HepG2 (cell line): ENCODE measurements around the gene CATSPERD. TPM values are rescaled to one million over a fixed set of nuclear protein-coding genes. Genes with fewer than 3 reads are reported as not detected.

ENCODE experiments used
- ATF7-NPFF ChIP-seq: sonication (generic); formaldehyde crosslinking; IDR thresholded peaks from 2 replicates; pipeline ENCODE4 v1.8.1; 2023; ENCODE audit warnings: mild to moderate bottlenecking, low read depth, missing genetic modification reagents, moderate library complexity
- CAMTA2 ChIP-seq: sonication (generic); formaldehyde crosslinking; IDR thresholded peaks from 2 replicates; pipeline ENCODE4 v1.4.0; 2020; ENCODE audit warnings: mild to moderate bottlenecking, missing genetic modification reagents, borderline replicate concordance
- CBFB ChIP-seq: sonication (generic); formaldehyde crosslinking; IDR thresholded peaks from 2 replicates; pipeline ENCODE4 v1.4.0; 2020; ENCODE audit warnings: missing genetic modification reagents
- CSRNP2 ChIP-seq: sonication (generic); formaldehyde crosslinking; conservative IDR thresholded peaks from 2 replicates; pipeline ENCODE4 v1.8.0; 2022; ENCODE audit warnings: low read depth, missing genetic modification reagents
- HDAC6 ChIP-seq: fragments of 200-600 bp; sonication (generic); IDR thresholded peaks from 2 replicates; pipeline ENCODE4 v1.7.0; 2017; ENCODE audit warnings: mild to moderate bottlenecking, antibody characterized with exemption, low read length, low read depth
- KDM2A ChIP-seq: sonication (generic); formaldehyde crosslinking; IDR thresholded peaks from 2 replicates; pipeline ENCODE4 v1.4.0; 2020; ENCODE audit warnings: low read depth, missing genetic modification reagents, borderline replicate concordance
- MEF2D ChIP-seq: sonication (generic); formaldehyde crosslinking; IDR thresholded peaks from 2 replicates; pipeline ENCODE4 v1.5.1; 2020; ENCODE audit warnings: mild to moderate bottlenecking, missing genetic modification reagents
- NKX3-1 ChIP-seq: sonication (generic); formaldehyde crosslinking; IDR thresholded peaks from 2 replicates; pipeline ENCODE4 v1.5.0; 2020; ENCODE audit warnings: missing genetic modification reagents
- REST ChIP-seq, 2 experiments: IDR thresholded peaks; 2 replicates each; pipeline ENCODE4 v1.6.1; 2011 to 2012; ENCODE audit warnings: low read length in 2 of 2, borderline replicate concordance in 1 of 2, low read depth in 1 of 2, mild to moderate bottlenecking in 1 of 2, moderate library complexity in 1 of 2
- SIX4 ChIP-seq: sonication (generic); formaldehyde crosslinking; IDR thresholded peaks from 2 replicates; pipeline ENCODE4 v1.4.0; 2020; ENCODE audit warnings: missing genetic modification reagents
- TBP ChIP-seq: sonication (generic); formaldehyde crosslinking; IDR thresholded peaks from 2 replicates; pipeline ENCODE4 v1.5.0; 2020; ENCODE audit warnings: missing genetic modification reagents
- ZBTB7A ChIP-seq: sonication (generic); formaldehyde crosslinking; IDR thresholded peaks from 2 replicates; pipeline ENCODE4 v1.8.0; 2022; ENCODE audit warnings: mild to moderate bottlenecking, missing genetic modification reagents
- ZNF354B ChIP-seq: sonication (generic); formaldehyde crosslinking; IDR thresholded peaks from 2 replicates; pipeline ENCODE4 v1.8.0; 2022; ENCODE audit warnings: mild to moderate bottlenecking, missing genetic modification reagents
- ZNF557 ChIP-seq: sonication (generic); formaldehyde crosslinking; IDR thresholded peaks from 2 replicates; pipeline ENCODE4 v1.4.0; 2020; ENCODE audit warnings: missing genetic modification reagents
- ZNF562 ChIP-seq: sonication (generic); formaldehyde crosslinking; IDR thresholded peaks from 2 replicates; pipeline ENCODE4 v1.8.0; 2022; ENCODE audit warnings: missing genetic modification reagents, borderline replicate concordance
- ZNF678 ChIP-seq: sonication (generic); formaldehyde crosslinking; IDR thresholded peaks from 2 replicates; pipeline ENCODE4 v1.4.0; 2020; ENCODE audit warnings: mild to moderate bottlenecking, missing genetic modification reagents
- ZNF703 ChIP-seq: sonication (generic); formaldehyde crosslinking; IDR thresholded peaks from 2 replicates; pipeline ENCODE4 v1.5.1; 2020; ENCODE audit warnings: missing genetic modification reagents, mild to moderate bottlenecking, moderate library complexity, borderline replicate concordance
- ZNF878 ChIP-seq: sonication (generic); formaldehyde crosslinking; IDR thresholded peaks from 2 replicates; pipeline ENCODE4 v1.8.1; 2023; ENCODE audit warnings: mild to moderate bottlenecking, missing genetic modification reagents, moderate library complexity
- ZNF879 ChIP-seq: sonication (generic); formaldehyde crosslinking; IDR thresholded peaks from 2 replicates; pipeline ENCODE4 v1.8.1; 2023; ENCODE audit warnings: missing genetic modification reagents
- polyA plus RNA-seq, 8 experiments: library from polyadenylated mRNA; depleted of rRNA in 3 of 8; stranded (reverse) in 7 of 8; unstranded in 1 of 8; fragments of >200 nt; fragmentation: Illumina TruSeq in 4 of 8; extraction: Trizol in 4 of 8; gene quantifications; 2 replicates each; pipeline versions ENCODE4 v1.2.1 to v1.2.3, GENCODE V29; 2011 to 2016; ENCODE audit warnings: low read depth in 4 of 8, missing spikeins in 1 of 8, mixed read lengths in 1 of 8; ENCODE audit not compliant: insufficient read depth in 1 of 8
- total RNA-seq, 5 experiments: library from RNA; depleted of rRNA; stranded (reverse); fragments of >200 nt; fragmentation: Illumina TruSeq; extraction: Trizol; gene quantifications; 2 replicates each; pipeline ENCODE4 v1.2.3, GENCODE V29; 2016; ENCODE audit warnings: low read depth in 1 of 5
- TF ChIP-seq, protein P1 (sequence below): sonication (generic); formaldehyde crosslinking; IDR thresholded peaks from 2 replicates; pipeline ENCODE4 v1.5.1; 2020; ENCODE audit warnings: missing genetic modification reagents, mild to moderate bottlenecking, borderline replicate concordance
- TF ChIP-seq, protein P2 (sequence below): sonication (generic); formaldehyde crosslinking; IDR thresholded peaks from 2 replicates; pipeline ENCODE4 v1.4.0; 2020; ENCODE audit warnings: low read depth, mild to moderate bottlenecking, missing genetic modification reagents

The CATSPERD gene
- total and polyA plus RNA-seq, 2 of the 13 experiments (the other 11 are each of a cell fraction or from before 2014, with no cell fraction given) = 0.04 TPM; not detected in 1

- no peak for TF ChIP-seq REST (IDR thresholded peaks at IDR 0.05; ENCODE audit: borderline replicate concordance in 1 of 2, low read depth in 1 of 2, low read length in 2 of 2)
- TF ChIP-seq ZNF354B (CRISPR knock-in tag) = no peak
- no peak for TF ChIP-seq CAMTA2 (CRISPR knock-in tag)
- TF ChIP-seq, protein P1, sequence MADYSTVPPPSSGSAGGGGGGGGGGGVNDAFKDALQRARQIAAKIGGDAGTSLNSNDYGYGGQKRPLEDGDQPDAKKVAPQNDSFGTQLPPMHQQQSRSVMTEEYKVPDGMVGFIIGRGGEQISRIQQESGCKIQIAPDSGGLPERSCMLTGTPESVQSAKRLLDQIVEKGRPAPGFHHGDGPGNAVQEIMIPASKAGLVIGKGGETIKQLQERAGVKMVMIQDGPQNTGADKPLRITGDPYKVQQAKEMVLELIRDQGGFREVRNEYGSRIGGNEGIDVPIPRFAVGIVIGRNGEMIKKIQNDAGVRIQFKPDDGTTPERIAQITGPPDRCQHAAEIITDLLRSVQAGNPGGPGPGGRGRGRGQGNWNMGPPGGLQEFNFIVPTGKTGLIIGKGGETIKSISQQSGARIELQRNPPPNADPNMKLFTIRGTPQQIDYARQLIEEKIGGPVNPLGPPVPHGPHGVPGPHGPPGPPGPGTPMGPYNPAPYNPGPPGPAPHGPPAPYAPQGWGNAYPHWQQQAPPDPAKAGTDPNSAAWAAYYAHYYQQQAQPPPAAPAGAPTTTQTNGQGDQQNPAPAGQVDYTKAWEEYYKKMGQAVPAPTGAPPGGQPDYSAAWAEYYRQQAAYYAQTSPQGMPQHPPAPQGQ (CRISPR knock-in tag) = no peak
- no peak for TF ChIP-seq NKX3-1
- TF ChIP-seq ZNF562 (CRISPR knock-in tag) = no peak
- TF ChIP-seq TBP = no peak
- no peak for TF ChIP-seq ZNF878 (CRISPR knock-in tag)
- TF ChIP-seq HDAC6 = no peak
- no peak for TF ChIP-seq CSRNP2 (CRISPR knock-in tag)
- no peak for TF ChIP-seq ZNF703 (CRISPR knock-in tag)
- peak; percentile 97; the same call in 1 of the 2 replicates for TF ChIP-seq ATF7-NPFF
- peak; percentile 77 for TF ChIP-seq CBFB (CRISPR knock-in tag)
- TF ChIP-seq MEF2D (CRISPR knock-in tag) = peak; percentile 95
- TF ChIP-seq, protein P2, sequence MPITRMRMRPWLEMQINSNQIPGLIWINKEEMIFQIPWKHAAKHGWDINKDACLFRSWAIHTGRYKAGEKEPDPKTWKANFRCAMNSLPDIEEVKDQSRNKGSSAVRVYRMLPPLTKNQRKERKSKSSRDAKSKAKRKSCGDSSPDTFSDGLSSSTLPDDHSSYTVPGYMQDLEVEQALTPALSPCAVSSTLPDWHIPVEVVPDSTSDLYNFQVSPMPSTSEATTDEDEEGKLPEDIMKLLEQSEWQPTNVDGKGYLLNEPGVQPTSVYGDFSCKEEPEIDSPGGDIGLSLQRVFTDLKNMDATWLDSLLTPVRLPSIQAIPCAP = no peak; the same call in 1 of the 2 replicates
- no peak for TF ChIP-seq ZNF879 (CRISPR knock-in tag)
- TF ChIP-seq ZNF678 (CRISPR knock-in tag) = peak; percentile 73
- TF ChIP-seq SIX4 (CRISPR knock-in tag) = peak; percentile 15; the same call in 1 of the 2 replicates
- TF ChIP-seq ZBTB7A (CRISPR knock-in tag) = peak; percentile 47
- no peak for TF ChIP-seq ZNF557
- peak; percentile 86 for TF ChIP-seq KDM2A (CRISPR knock-in tag)
These were observed 70.4 kb downstream of the CATSPERD start, which contains the start of gene DUS3L (continued) for GRCh38 chr19:5790559-5791520.
